H1 (cell line): ENCODE data around the gene BATF3. TPM values are rescaled to one million over a fixed set of nuclear protein-coding genes. Genes with fewer than 3 reads are reported as not detected.
A peak's percentile ranks its signal among the peaks of the same experiment; 100 is the strongest.

Source experiments
- CTCF ChIA-PET: fragments of 300-600 bp; sonication (Branson Sonifier 250); formaldehyde crosslinking; loops from one replicate; lab custom pipeline; 2021; ENCODE audit not compliant: partially characterized antibody; lab: Charles Lee
- POLR2A ChIA-PET: fragments of 300-600 bp; sonication (Branson Sonifier 250); formaldehyde crosslinking; loops from one replicate; lab custom pipeline; 2021; ENCODE audit warnings: inconsistent platforms; ENCODE audit not compliant: partially characterized antibody; lab: Charles Lee
- DNase-seq, 2 experiments: peaks; one replicate each; pipeline versions ENCODE4 v3.0.0 to v3.0.0-alpha.2; 2010 to 2022; ENCODE audit warnings: low spot score in 2 of 2, low read depth in 1 of 2, mixed read lengths in 1 of 2
- FAIRE-seq: peaks from 2 replicates; lab custom pipeline; 2011; peaks lifted over from hg19 to GRCh38; lab: Jason Lieb, UNC
- H2AFZ ChIP-seq: 2 replicates; pipeline ENCODE4 v1.8.1; 2012; ENCODE audit warnings: low read length, inconsistent platforms
- H2AK5ac ChIP-seq: 2 replicates; pipeline ENCODE4 v1.6.1; 2013; ENCODE audit warnings: low read depth, low read length
- H2BK120ac ChIP-seq: replicated peaks from 2 replicates; pipeline ENCODE3; 2013; ENCODE audit warnings: low read depth, low read length, inconsistent platforms
- H2BK12ac ChIP-seq: 2 replicates; pipeline ENCODE4 v1.6.1; 2013; ENCODE audit warnings: low read depth, low read length
- H2BK15ac ChIP-seq: 2 replicates; pipeline ENCODE4 v1.6.1; 2013; ENCODE audit warnings: low read length
- H2BK20ac ChIP-seq: 2 replicates; pipeline ENCODE4 v1.6.1; 2013; ENCODE audit warnings: low read length
- H2BK5ac ChIP-seq: 2 replicates; pipeline ENCODE4 v1.6.1; 2013; ENCODE audit warnings: low read depth, low read length
- H3K14ac ChIP-seq: 2 replicates; pipeline ENCODE4 v1.6.1; 2013; ENCODE audit warnings: inconsistent platforms; ENCODE audit not compliant: insufficient read length
- H3K18ac ChIP-seq: 2 replicates; pipeline ENCODE4 v1.6.1; 2013; ENCODE audit warnings: low read length; ENCODE audit errors: extremely low read depth
- H3K23ac ChIP-seq: 2 replicates; pipeline ENCODE4 v1.6.1; 2013; ENCODE audit warnings: inconsistent platforms; ENCODE audit not compliant: insufficient read length
- H3K23me2 ChIP-seq: 2 replicates; pipeline ENCODE4 v1.6.1; 2013; ENCODE audit warnings: low read depth, low read length
- H3K27ac ChIP-seq: 2 replicates; pipeline ENCODE4 v1.6.1; 2011; ENCODE audit warnings: low read depth, low read length, inconsistent platforms
- H3K27me3 ChIP-seq, 4 experiments: replicated peaks in 1 of 4; 1 replicate in 1 of 4; 2 replicates in 3 of 4; pipeline versions ENCODE4 v1.6.1 to v1.8.1; 2011 to 2013; ENCODE audit warnings: low read length in 3 of 4, mild to moderate bottlenecking in 3 of 4, inconsistent platforms in 2 of 4, mixed read lengths in 2 of 4, moderate library complexity in 1 of 4; ENCODE audit not compliant: control insufficient read depth in 3 of 4, insufficient read depth in 3 of 4; ENCODE audit errors: extremely low read depth in 1 of 4
- H3K36me3 ChIP-seq, 4 experiments: 2 replicates each; pipeline versions ENCODE4 v1.6.1 to v1.8.1; 2011 to 2013; ENCODE audit warnings: mild to moderate bottlenecking in 4 of 4, low read length in 3 of 4, moderate library complexity in 2 of 4, control low read depth in 1 of 4, inconsistent platforms in 1 of 4; ENCODE audit not compliant: insufficient read depth in 4 of 4, control insufficient read depth in 2 of 4
- H3K4ac ChIP-seq: replicated peaks from 2 replicates; pipeline ENCODE3; 2013; ENCODE audit warnings: low read length, low read depth, mixed read lengths, inconsistent platforms; ENCODE audit not compliant: insufficient read length
- H3K4me1 ChIP-seq, 4 experiments: replicated peaks in 1 of 4; 1 replicate in 1 of 4; 2 replicates in 3 of 4; pipeline versions ENCODE4 v1.6.1 to v1.8.1; 2011 to 2013; ENCODE audit warnings: low read length in 3 of 4, inconsistent platforms in 2 of 4, mixed read lengths in 1 of 4; ENCODE audit not compliant: insufficient read depth in 4 of 4, control insufficient read depth in 3 of 4
- H3K4me2 ChIP-seq, 2 experiments: 2 replicates each; pipeline versions ENCODE4 v1.6.1 to v1.8.1; 2011 to 2013; ENCODE audit warnings: low read depth in 2 of 2, low read length in 2 of 2, control low read depth in 1 of 2, inconsistent platforms in 1 of 2, mild to moderate bottlenecking in 1 of 2; ENCODE audit not compliant: insufficient read depth in 1 of 2
- H3K4me3 ChIP-seq, 4 experiments: fragments of 200-600, 300-600 bp in 1 of 4; sonication (generic), shearing (Covaris generic), sonication (Bioruptor Twin) in 1 of 4; 2 replicates each; pipeline versions ENCODE4 v1.5.1 to v1.8.1; 2011 to 2016; ENCODE audit warnings: low read length in 4 of 4, low read depth in 3 of 4, control low read depth in 2 of 4, inconsistent platforms in 2 of 4, mild to moderate bottlenecking in 2 of 4, mixed read lengths in 1 of 4, moderate library complexity in 1 of 4; ENCODE audit not compliant: insufficient read depth in 2 of 4; ENCODE audit errors: extremely low read depth in 1 of 4
- H3K56ac ChIP-seq: replicated peaks from 2 replicates; pipeline ENCODE3; 2013; ENCODE audit warnings: low read depth, mild to moderate bottlenecking, mixed read lengths, low read length, inconsistent platforms; ENCODE audit not compliant: insufficient read length
- H3K79me1 ChIP-seq: 2 replicates; pipeline ENCODE4 v1.6.1; 2013; ENCODE audit warnings: low read depth, low read length, control low read depth
- H3K79me2 ChIP-seq, 2 experiments: 2 replicates each; pipeline versions ENCODE4 v1.6.1 to v1.8.1; 2012 to 2013; ENCODE audit warnings: low read length in 2 of 2, mild to moderate bottlenecking in 2 of 2, inconsistent platforms in 1 of 2; ENCODE audit not compliant: insufficient read depth in 2 of 2, control insufficient read depth in 1 of 2
- H3K9ac ChIP-seq, 4 experiments: replicated peaks in 1 of 4; 1 replicate in 1 of 4; 2 replicates in 3 of 4; pipeline versions ENCODE4 v1.6.1 to v1.8.1; 2011 to 2013; ENCODE audit warnings: low read depth in 3 of 4, low read length in 3 of 4, control low read depth in 2 of 4, mild to moderate bottlenecking in 2 of 4, moderate library complexity in 2 of 4, inconsistent platforms in 1 of 4; ENCODE audit errors: extremely low read depth in 1 of 4
- H3K9me3 ChIP-seq, 2 experiments: 2 replicates each; pipeline versions ENCODE4 v1.6.1 to v1.8.1; 2012 to 2013; ENCODE audit warnings: mild to moderate bottlenecking in 2 of 2, moderate library complexity in 2 of 2, control low read depth in 1 of 2, inconsistent platforms in 1 of 2, low read depth in 1 of 2, low read length in 1 of 2, mixed read lengths in 1 of 2; ENCODE audit not compliant: insufficient read depth in 2 of 2
- H4K20me1 ChIP-seq, 2 experiments: replicated peaks in 1 of 2; 2 replicates each; pipeline versions ENCODE3 to v1.8.1; 2011 to 2013; ENCODE audit warnings: inconsistent platforms in 2 of 2, low read length in 2 of 2, mild to moderate bottlenecking in 1 of 2; ENCODE audit not compliant: insufficient read depth in 2 of 2, control insufficient read depth in 1 of 2
- H4K5ac ChIP-seq: 2 replicates; pipeline ENCODE4 v1.6.1; 2013; ENCODE audit warnings: low read length, low read depth, mixed read lengths, inconsistent platforms; ENCODE audit not compliant: insufficient read length
- H4K8ac ChIP-seq: 2 replicates; pipeline ENCODE4 v1.8.0; 2013; ENCODE audit warnings: mild to moderate bottlenecking, moderate library complexity, low read length, inconsistent platforms; ENCODE audit not compliant: insufficient read depth; ENCODE audit errors: extremely low read depth
- H4K91ac ChIP-seq: replicated peaks from 2 replicates; pipeline ENCODE3; 2013; ENCODE audit warnings: low read length, mixed read lengths, inconsistent platforms; ENCODE audit not compliant: insufficient read length
- EP300 ChIP-seq, 2 experiments: IDR thresholded peaks; 1 replicate in 1 of 2; 2 replicates in 1 of 2; pipeline ENCODE4 v1.6.1; 2011 to 2012; ENCODE audit warnings: low read depth in 2 of 2, low read length in 2 of 2, mild to moderate bottlenecking in 2 of 2, borderline replicate concordance in 1 of 2, inconsistent platforms in 1 of 2, moderate library complexity in 1 of 2
- RAD21 ChIP-seq, 2 experiments: IDR thresholded peaks in 1 of 2; conservative IDR thresholded peaks in 1 of 2; 2 replicates each; pipeline ENCODE4 v1.6.1; 2011; ENCODE audit warnings: low read depth in 2 of 2, low read length in 2 of 2, improper control_type of control experiment in 1 of 2, inconsistent platforms in 1 of 2, mild to moderate bottlenecking in 1 of 2, moderate library complexity in 1 of 2
- SIX5 ChIP-seq: IDR thresholded peaks from 2 replicates; pipeline ENCODE4 v1.6.1; 2011; ENCODE audit warnings: mild to moderate bottlenecking, low read depth, low read length
- WGBS, 2 experiments: shearing (Covaris generic) in 1 of 2; methylation state at CpG; one replicate each; pipeline versions ENCODE4 v1.1.6 to v1.1.7; 2013 to 2015; ENCODE audit warnings: low lambda C conversion rate in 2 of 2, mixed read lengths in 2 of 2, inconsistent platforms in 1 of 2, low coverage in 1 of 2, missing lambda C conversion rate in 1 of 2; ENCODE audit not compliant: insufficient replicate concordance in 2 of 2, insufficient coverage in 1 of 2, insufficient read length in 1 of 2; ENCODE audit errors: extremely low coverage in 1 of 2, missing lambda C conversion rate in 1 of 2; 5-methylcytosine and 5-hydroxymethylcytosine counted together
- polyA plus RNA-seq, 7 experiments: library from polyadenylated mRNA; depleted of rRNA in 3 of 7; stranded (reverse) in 5 of 7; unstranded in 2 of 7; fragments of >200 nt in 5 of 7; fragments of 200-250 nt in 2 of 7; gene quantifications; 1 replicate in 5 of 7; 2 replicates in 1 of 7; 4 replicates in 1 of 7; pipeline versions ENCODE4 v1.2.1 to v1.2.3, GENCODE V29; 2011 to 2013; ENCODE audit warnings: missing spikeins in 2 of 7, mixed read lengths in 2 of 7
- total RNA-seq: library from RNA; stranded (reverse); fragmentation: NEBNext Ultra II Directional; extraction: Animal tissue kit (Norgen Biotek cat#: 25700); gene quantifications from 2 replicates; pipeline ENCODE4 v1.2.1, GENCODE V29; 2021
- TF ChIP-seq, protein P1 (sequence below), 3 experiments: IDR thresholded peaks; 1 replicate in 2 of 3; 2 replicates in 1 of 3; pipeline versions ENCODE4 v1.5.1 to v1.6.1; 2011; ENCODE audit warnings: low read length in 3 of 3, mild to moderate bottlenecking in 3 of 3, inconsistent platforms in 2 of 3, low read depth in 1 of 3, moderate library complexity in 1 of 3; ENCODE audit not compliant: insufficient read depth in 1 of 3; ENCODE audit errors: control extremely low read depth in 1 of 3

BATF3 gene
- total and polyA plus RNA-seq, 2 of the 8 experiments (the other 6 are each of a cell fraction or from before 2014, with no cell fraction given), result 6.3 TPM

DNA sequence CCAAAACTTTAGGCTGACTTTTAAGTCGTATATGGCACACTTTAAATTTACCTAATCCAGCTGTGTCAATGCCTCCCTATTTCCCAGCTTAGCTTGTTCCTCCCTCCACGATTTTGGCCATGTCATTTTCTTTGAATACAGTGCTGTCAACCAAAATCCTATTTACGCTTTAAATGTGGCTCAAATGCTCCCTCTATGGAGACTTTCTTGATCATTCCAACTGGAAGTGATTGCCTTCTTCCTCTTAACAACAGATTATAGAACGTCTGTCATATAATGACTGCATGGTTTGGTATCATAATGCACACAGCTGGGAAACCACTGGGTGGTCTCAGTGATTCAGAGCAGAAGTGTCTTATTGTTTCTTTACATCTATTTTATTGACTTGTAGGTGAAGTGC is 18.9 kb upstream of the BATF3 start:
- TF ChIP-seq SIX5 (no peak), RAD21 (IDR thresholded peaks at IDR 0.05 in 1 of 2, conservative IDR thresholded peaks at IDR 0.05 in 1 of 2; ENCODE audit: low read depth in 2 of 2, low read length in 2 of 2) (peak; percentile 37 to 46), EP300 (IDR thresholded peaks at IDR 0.05; ENCODE audit: borderline replicate concordance in 1 of 2, low read depth in 2 of 2, low read length in 2 of 2) (no peak)
- TF ChIP-seq, protein P1, sequence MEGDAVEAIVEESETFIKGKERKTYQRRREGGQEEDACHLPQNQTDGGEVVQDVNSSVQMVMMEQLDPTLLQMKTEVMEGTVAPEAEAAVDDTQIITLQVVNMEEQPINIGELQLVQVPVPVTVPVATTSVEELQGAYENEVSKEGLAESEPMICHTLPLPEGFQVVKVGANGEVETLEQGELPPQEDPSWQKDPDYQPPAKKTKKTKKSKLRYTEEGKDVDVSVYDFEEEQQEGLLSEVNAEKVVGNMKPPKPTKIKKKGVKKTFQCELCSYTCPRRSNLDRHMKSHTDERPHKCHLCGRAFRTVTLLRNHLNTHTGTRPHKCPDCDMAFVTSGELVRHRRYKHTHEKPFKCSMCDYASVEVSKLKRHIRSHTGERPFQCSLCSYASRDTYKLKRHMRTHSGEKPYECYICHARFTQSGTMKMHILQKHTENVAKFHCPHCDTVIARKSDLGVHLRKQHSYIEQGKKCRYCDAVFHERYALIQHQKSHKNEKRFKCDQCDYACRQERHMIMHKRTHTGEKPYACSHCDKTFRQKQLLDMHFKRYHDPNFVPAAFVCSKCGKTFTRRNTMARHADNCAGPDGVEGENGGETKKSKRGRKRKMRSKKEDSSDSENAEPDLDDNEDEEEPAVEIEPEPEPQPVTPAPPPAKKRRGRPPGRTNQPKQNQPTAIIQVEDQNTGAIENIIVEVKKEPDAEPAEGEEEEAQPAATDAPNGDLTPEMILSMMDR (IDR thresholded peaks at IDR 0.05; ENCODE audit: control extremely low read depth in 1 of 3, insufficient read depth in 1 of 3, low read depth in 1 of 3, low read length in 3 of 3), result peak in 1 of 3 experiments; percentile 33; a peak in 2 of 4 replicates
- ChIA-PET CTCF (interaction anchor here (0.9 to 1.6 kb wide), 5 partner anchors 17 to 262 kb away, joined by 3 to 5 read pairs (median 3); no protein-coding TSS in a partner anchor), POLR2A (no interaction called here)
- FAIRE-seq, result peak; percentile 19
- no peaks in the 10 kb centered on the region for H3K23me2 ChIP-seq
- no peak overlapping the region for H3K14ac ChIP-seq
- no peaks in the 10 kb centered on the region for H3K27me3 ChIP-seq
- H4K20me1 ChIP-seq, result no peaks in the 10 kb centered on the region
- H4K91ac ChIP-seq, result no peak overlapping the region
- H2BK20ac ChIP-seq, result no peak overlapping the region
- no peaks in the 10 kb centered on the region for H3K79me2 ChIP-seq
- no peak overlapping the region for H2BK5ac ChIP-seq
- H2BK15ac ChIP-seq, result no peak overlapping the region
- H2BK12ac ChIP-seq, result no peak overlapping the region
- H3K4me3 ChIP-seq, result no peak overlapping the region
- no peak overlapping the region for H3K56ac ChIP-seq
- H3K9me3 ChIP-seq, result peaks cover 0 to 2% of the 10 kb centered on the region in 2 experiments; a peak in 1 of 4 replicates
- H2AK5ac ChIP-seq, result no peak overlapping the region
- H3K4me1 ChIP-seq, result no peaks in the 10 kb centered on the region
- no peak overlapping the region for H3K27ac ChIP-seq
- no peak overlapping the region for H3K4ac ChIP-seq
- H4K5ac ChIP-seq, result no peak overlapping the region
- H3K9ac ChIP-seq, result no peak overlapping the region
- WGBS, 2 experiments, result 59% methylated on average over 4 of the region's 4 CpGs; no CpG with 5 or more reads in 1 of the 2 experiments
- no peak overlapping the region for H3K23ac ChIP-seq
- H2BK120ac ChIP-seq, result no peak overlapping the region
- no peak overlapping the region for H4K8ac ChIP-seq
- DNase-seq, result no peak
- no peaks in the 10 kb centered on the region for H3K36me3 ChIP-seq
- no peaks in the 10 kb centered on the region for H3K79me1 ChIP-seq
- no peak overlapping the region for H2AFZ ChIP-seq
- H3K4me2 ChIP-seq, result no peak overlapping the region
- no peak overlapping the region for H3K18ac ChIP-seq
